Measurements from ENCODE around the gene ARMC9.
A peak's percentile ranks its signal among the peaks of the same experiment; 100 is the strongest.

The ARMC9 gene

DNA sequence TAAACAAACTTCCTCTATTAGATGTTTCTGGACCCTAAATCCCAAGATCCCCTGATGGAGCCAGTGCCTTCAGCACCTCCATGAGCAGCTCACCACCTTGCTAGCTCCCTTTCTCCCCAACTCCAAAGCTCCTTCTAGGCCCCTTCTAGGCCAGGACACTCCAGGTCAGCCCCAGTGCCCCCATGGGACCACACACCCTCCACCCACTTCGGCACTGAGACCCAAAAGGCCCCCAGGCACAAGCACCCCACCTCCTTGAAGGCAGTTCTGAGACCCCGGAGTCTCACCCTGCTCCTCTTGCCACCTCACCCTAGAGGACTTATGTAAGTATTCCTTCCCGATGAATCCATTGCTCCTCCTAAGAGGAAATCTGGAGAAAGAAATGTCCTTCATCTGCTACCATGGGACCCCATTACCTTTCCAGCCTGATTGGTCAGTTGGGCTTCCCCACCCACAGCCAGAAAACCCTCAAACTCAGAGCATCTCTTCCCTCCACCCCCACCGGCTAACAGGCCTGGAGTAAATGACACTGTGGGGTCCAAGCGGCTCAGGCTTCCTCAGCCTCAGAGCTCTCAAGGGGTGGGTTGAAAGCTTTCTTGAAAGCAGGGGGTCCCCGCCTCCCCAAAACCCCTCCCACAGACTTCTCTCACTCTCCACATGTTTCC, 9.8 kb upstream of the ARMC9 start:
- TF ChIP-seq, protein P1, sequence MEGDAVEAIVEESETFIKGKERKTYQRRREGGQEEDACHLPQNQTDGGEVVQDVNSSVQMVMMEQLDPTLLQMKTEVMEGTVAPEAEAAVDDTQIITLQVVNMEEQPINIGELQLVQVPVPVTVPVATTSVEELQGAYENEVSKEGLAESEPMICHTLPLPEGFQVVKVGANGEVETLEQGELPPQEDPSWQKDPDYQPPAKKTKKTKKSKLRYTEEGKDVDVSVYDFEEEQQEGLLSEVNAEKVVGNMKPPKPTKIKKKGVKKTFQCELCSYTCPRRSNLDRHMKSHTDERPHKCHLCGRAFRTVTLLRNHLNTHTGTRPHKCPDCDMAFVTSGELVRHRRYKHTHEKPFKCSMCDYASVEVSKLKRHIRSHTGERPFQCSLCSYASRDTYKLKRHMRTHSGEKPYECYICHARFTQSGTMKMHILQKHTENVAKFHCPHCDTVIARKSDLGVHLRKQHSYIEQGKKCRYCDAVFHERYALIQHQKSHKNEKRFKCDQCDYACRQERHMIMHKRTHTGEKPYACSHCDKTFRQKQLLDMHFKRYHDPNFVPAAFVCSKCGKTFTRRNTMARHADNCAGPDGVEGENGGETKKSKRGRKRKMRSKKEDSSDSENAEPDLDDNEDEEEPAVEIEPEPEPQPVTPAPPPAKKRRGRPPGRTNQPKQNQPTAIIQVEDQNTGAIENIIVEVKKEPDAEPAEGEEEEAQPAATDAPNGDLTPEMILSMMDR (conservative IDR thresholded peaks at IDR 0.05; ENCODE audit: control insufficient read depth, insufficient read depth, low read depth, low read length): no peak
- H3K4me3 ChIP-seq (ENCODE audit: control insufficient read depth, low read depth, low read length): no peak overlapping the region
- DNase-seq (ENCODE audit: low read depth): no peak

DNA sequence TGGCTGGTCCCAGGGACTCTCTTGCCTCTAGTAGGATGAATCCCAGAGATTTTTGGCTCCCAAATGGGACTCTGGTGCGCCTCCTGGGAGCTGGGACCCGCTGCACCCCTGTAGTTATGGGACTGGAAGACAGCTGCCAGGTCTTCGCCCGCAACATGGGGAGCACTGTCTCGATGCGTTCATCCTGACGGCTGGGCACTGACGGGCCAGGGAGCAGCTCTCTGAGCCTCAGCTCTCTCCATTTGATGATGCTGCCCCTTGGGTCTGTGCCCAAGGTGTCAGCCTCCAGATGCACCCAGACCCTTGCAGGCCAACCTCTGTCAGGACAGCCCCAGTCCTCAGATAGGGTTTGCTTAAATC, 9.3 kb upstream of the ARMC9 start:
- TF ChIP-seq, protein P1 (conservative IDR thresholded peaks at IDR 0.05; ENCODE audit: control insufficient read depth, insufficient read depth, low read depth, low read length): no peak
- H3K4me3 ChIP-seq (ENCODE audit: control insufficient read depth, low read depth, low read length): no peak overlapping the region

DNA sequence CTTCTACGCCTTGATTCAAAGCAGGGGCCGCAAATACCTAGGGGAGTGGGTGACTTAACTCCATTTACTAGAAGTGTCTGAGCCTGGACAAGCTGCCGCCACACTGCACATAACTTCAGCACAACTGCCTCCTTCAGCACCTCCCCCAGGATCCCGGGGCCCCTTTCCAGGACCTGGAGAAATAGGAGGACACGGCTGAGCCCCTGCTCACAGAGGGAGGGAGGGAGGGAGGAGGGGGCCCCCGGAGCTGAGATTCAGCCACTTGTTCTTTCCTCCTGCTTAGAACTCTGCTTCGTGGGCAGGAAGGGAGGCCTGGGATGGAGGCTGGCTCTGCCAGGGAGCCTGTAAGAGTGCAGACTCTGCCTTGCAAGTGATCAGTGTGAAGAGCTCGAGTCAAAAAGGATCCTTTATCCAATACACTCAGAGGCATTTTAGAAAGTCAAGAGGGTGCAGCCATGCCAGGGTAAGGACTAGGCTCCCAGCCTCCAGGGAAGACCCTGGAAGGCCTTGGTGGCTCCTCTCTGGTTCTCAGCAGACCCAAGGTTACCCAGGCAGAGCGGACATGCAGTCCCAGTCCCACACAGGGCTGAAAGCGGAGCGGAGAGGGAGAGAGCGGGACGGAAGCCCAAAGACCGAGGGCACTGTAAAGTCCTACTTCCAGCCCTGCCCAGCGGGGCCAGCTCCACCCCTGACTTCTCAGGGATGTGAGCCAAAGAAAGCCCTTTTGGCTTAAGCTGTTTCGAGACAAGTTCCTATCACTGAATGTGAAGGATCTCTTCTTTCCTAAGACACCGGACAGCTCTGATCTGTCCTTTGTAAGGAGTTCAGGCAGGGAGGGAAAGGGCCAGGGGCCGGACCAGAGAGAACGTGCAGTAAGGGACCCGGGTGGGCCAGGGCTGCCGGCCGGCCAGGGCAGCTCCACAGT, 8.6 kb upstream of the ARMC9 start:
- peak overlapping the region; percentile 12 for H3K4me3 ChIP-seq (ENCODE audit: control insufficient read depth, low read depth, low read length)
- TF ChIP-seq, protein P1 (conservative IDR thresholded peaks at IDR 0.05; ENCODE audit: control insufficient read depth, insufficient read depth, low read depth, low read length): no peak
- peak; percentile 62 for DNase-seq (ENCODE audit: low read depth)

More for the DNA sequence above, 9.3 kb upstream of the ARMC9 start:
- no peak for DNase-seq (ENCODE audit: low read depth)

DNA sequence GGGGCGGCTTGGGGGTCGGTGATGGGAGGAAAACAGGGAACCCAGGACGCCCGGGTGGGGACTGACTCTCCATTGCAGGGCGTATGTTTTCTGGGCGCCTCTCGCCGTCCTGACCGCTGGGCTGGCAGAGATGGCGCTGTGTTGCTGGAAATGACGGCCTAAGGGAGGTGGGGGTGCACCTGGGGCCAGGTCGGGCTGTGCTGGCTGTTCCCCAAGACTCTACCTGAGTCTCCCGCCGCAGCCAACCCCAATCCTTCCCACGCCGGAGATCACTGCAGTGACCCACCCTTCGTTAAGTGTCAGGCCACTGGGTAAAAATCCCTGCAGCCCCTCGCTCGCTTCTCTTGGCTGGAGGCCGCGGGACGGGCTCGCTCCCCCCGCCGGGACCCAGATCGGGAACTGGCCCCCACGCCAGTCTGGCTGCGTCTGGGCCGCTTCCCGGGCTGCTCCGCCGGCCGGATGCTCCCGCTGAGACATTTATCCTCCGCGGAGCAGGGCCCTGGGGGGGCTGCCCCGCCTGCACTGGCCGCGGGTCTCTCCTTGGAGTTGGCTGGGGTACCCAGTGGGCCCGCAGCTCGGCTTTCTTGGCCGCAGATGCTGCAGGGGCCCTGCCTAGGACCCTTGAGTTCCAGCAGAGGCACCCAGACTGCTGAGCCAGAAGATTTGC, 7.8 kb upstream of the ARMC9 start:
- DNase-seq (ENCODE audit: low read depth): peak; percentile 61
- TF ChIP-seq, protein P1 (conservative IDR thresholded peaks at IDR 0.05; ENCODE audit: control insufficient read depth, insufficient read depth, low read depth, low read length): no peak
- peak overlapping the region; percentile 12 for H3K4me3 ChIP-seq (ENCODE audit: control insufficient read depth, low read depth, low read length)

DNA sequence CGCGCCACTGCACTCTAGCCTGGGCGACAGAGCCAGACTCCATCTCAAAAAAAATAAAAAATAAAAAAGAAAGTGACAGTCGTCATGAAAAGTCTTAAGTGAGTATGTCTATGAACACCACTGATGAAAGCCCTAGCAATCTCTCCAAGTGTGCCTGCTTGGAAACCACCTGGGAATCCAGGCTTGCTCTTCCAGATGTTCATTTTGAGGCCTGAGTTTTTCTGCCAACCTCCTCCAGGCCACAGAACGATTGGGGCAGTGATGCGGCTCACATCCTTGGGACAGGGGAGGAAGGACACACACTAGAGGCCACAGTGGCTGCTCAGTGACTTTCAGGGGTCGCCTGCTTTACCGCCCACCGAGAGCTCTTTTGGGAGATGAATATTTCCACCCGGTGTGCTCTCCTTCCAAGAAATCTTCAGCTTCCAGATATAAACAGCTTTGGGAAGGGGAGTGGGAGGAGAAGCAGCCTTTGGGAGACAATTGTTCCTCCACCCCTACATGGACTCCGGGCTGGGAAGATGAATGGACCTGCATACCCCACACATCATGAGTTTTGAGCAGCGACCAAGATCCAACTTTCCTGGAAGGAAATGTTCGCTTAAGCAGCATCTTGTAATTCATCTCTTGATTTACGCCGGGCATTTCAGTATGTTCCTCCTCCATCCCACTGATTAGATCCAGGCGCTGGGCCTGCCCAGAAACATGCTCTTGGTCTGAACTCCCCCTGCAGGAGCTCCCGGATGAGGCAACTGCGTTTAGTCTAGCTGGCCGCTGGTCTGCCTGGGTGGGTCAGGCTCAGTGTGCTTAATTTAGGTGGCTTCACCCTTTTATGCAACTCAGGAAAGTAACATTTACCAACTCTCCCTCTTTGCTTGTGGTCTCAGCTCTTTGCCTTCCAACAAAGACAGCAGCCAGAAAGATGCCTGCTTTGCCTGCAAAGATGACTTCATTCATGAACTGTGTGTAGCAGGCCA, 6.2 kb upstream of the ARMC9 start:
- DNase-seq (ENCODE audit: low read depth): peak; percentile 91
- no peak overlapping the region for H3K4me3 ChIP-seq (ENCODE audit: control insufficient read depth, low read depth, low read length)
- TF ChIP-seq, protein P1 (conservative IDR thresholded peaks at IDR 0.05; ENCODE audit: control insufficient read depth, insufficient read depth, low read depth, low read length): peak; percentile 93

DNA sequence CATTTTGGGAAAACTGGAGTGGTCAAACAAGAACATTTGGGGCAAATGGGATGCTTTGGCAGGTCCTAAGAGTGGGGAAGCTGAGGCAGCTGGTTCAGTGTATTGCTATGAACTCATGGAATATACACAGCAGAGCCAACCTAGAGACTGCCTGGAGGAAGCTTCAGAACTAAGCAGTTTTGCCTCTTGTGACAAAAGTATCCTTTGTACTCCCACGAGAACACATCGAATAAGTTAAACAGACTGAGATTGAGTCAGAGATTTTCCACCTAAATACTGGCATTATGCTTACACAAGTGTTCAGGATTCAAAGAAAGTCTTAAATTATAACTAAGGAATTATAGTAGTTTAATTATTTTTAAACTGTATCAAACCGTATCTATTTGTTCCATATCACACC, 5.2 kb upstream of the ARMC9 start:
- TF ChIP-seq, protein P1 (conservative IDR thresholded peaks at IDR 0.05; ENCODE audit: control insufficient read depth, insufficient read depth, low read depth, low read length): no peak
- H3K4me3 ChIP-seq (ENCODE audit: control insufficient read depth, low read depth, low read length): no peak overlapping the region
- no peak for DNase-seq (ENCODE audit: low read depth)
